Common myeloid progenitor, CD34-positive (primary cell): ENCODE measurements around the gene ATP8B3.

Experiments
- CTCF ChIA-PET: fragments of 350-600 bp; sonication (Branson Sonifier 250); formaldehyde crosslinking; loops from one replicate; lab custom pipeline; 2021; ENCODE audit warnings: antibody characterized with exemption; lab: Charles Lee
- POLR2A ChIA-PET: fragments of 350-600 bp; sonication (Branson Sonifier 250); formaldehyde crosslinking; loops from one replicate; lab custom pipeline; 2021; ENCODE audit warnings: antibody characterized with exemption; lab: Charles Lee
- DNase-seq, 3 donors: peaks; one replicate each; pipeline versions ENCODE4 v3.0.0 to v3.0.0-alpha.2; 2013
- H3K27ac ChIP-seq, 2 experiments: 1 replicate in 1 of 2; 2 replicates in 1 of 2; pipeline ENCODE4 v1.7.0; 2013; ENCODE audit warnings: inconsistent platforms in 2 of 2, low read length in 2 of 2, mild to moderate bottlenecking in 2 of 2, low read depth in 1 of 2, moderate library complexity in 1 of 2; ENCODE audit not compliant: severe bottlenecking in 2 of 2, insufficient read depth in 1 of 2, poor library complexity in 1 of 2
- H3K27me3 ChIP-seq, 5 experiments: replicated peaks in 2 of 5; 1 replicate in 3 of 5; 2 replicates in 2 of 5; pipeline versions ENCODE4 v1.6.1 to v1.7.0; 2013; ENCODE audit warnings: low read length in 4 of 5, mild to moderate bottlenecking in 2 of 5, moderate library complexity in 2 of 5, inconsistent platforms in 1 of 5; ENCODE audit not compliant: insufficient read depth in 5 of 5, control insufficient read depth in 4 of 5
- H3K36me3 ChIP-seq, 4 experiments: 1 replicate in 2 of 4; 2 replicates in 2 of 4; pipeline versions ENCODE4 v1.6.1 to v1.7.0; 2013; ENCODE audit warnings: low read length in 3 of 4, control low read depth in 1 of 4, mild to moderate bottlenecking in 1 of 4; ENCODE audit not compliant: control insufficient read depth in 4 of 4, insufficient read depth in 4 of 4
- H3K4me1 ChIP-seq, 4 experiments: 1 replicate in 3 of 4; 2 replicates in 1 of 4; pipeline versions ENCODE4 v1.6.1 to v1.7.1; 2013; ENCODE audit warnings: low read length in 3 of 4, mild to moderate bottlenecking in 3 of 4, control low read depth in 1 of 4, inconsistent platforms in 1 of 4, moderate library complexity in 1 of 4; ENCODE audit not compliant: control insufficient read depth in 4 of 4, insufficient read depth in 4 of 4; ENCODE audit errors: control extremely low read depth in 1 of 4
- H3K4me3 ChIP-seq, 7 experiments: 1 replicate in 4 of 7; 2 replicates in 3 of 7; pipeline versions ENCODE4 v1.5.1 to v1.7.0; 2013; ENCODE audit warnings: mild to moderate bottlenecking in 7 of 7, low read length in 6 of 7, moderate library complexity in 6 of 7, inconsistent platforms in 2 of 7, low read depth in 2 of 7, control low read depth in 1 of 7; ENCODE audit not compliant: insufficient read depth in 4 of 7, control insufficient read depth in 1 of 7; ENCODE audit errors: extremely low read depth in 1 of 7
- H3K9me3 ChIP-seq, 5 experiments: 1 replicate in 4 of 5; 2 replicates in 1 of 5; pipeline versions ENCODE4 v1.6.1 to v1.7.1; 2013; ENCODE audit warnings: low read length in 4 of 5, mild to moderate bottlenecking in 2 of 5, inconsistent platforms in 1 of 5, low read depth in 1 of 5, moderate library complexity in 1 of 5; ENCODE audit not compliant: control insufficient read depth in 4 of 5, insufficient read depth in 2 of 5; ENCODE audit errors: control extremely low read depth in 1 of 5
- WGBS: methylation state at CpG from one replicate; pipeline ENCODE4 v1.1.5; 2013; ENCODE audit not compliant: insufficient coverage; 5-methylcytosine and 5-hydroxymethylcytosine counted together

The ATP8B3 gene

DNA sequence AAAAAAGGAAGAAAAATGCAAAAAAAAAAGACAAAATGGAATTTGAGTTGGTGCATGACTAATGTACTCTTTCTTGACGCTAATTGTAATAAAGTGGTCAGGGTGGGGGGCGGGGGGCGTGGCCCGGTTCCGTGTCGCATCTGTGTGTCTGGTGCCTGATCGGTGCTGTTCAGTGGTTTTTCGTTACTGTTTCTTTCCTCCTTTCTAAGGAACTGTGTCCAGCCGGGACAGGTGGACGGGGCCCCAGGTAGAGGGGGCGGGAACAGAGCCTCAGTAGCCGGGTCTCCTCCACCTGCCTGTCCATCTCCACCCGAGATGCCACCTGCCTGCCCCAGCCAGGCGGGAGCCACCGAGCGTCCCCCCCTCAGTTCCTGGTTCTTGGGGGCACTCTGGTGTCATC lies 32.5 kb downstream of the ATP8B3 start:
- POLR2A ChIA-PET, result no interaction called here
- Histone ChIP-seq H3K27ac (no peak overlapping the region), H3K4me1 (peaks cover 0 to 7% (median 2%) of the 10 kb centered on the region in 4 experiments), H3K27me3 (peaks cover 4 to 95% (median 28%) of the 10 kb centered on the region in 5 experiments), H3K36me3 (no peaks in the 10 kb centered on the region), H3K9me3 (peaks cover 0 to 24% (median 20%) of the 10 kb centered on the region in 5 experiments), H3K4me3 (no peak overlapping the region)
- CTCF ChIA-PET, result interaction anchor here (0.8 kb wide), 1 partner anchor 14 kb away, joined by 5 read pairs; no protein-coding TSS in a partner anchor
- DNase-seq, result no peak
- 21% methylated on average over 16 of the region's 16 CpGs for WGBS

DNA sequence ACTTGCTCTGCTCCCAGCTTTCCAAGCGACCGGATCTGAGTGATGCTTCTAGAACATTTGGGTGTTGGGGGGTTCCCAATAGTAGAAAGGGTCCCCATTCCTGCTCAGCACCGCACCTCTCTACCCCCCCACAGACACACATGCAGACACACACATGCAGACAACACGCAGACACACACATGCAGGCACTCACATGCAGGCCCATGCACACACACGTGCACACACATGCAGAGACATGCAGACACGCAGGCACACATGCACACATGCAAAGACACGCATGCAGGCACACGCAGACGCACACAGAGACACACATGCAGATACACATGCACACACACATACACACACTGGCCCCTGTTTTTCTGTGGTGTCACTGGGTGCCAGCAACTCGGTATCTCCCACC lies 34.9 kb downstream of the ATP8B3 start:
- Histone ChIP-seq H3K27me3 (peaks cover 4 to 96% (median 32%) of the 10 kb centered on the region in 5 experiments), H3K4me1 (no peaks in the 10 kb centered on the region), H3K27ac (no peak overlapping the region), H3K9me3 (peaks cover 0 to 17% (median 16%) of the 10 kb centered on the region in 5 experiments), H3K36me3 (no peaks in the 10 kb centered on the region), H3K4me3 (no peak overlapping the region)
- 61% methylated on average over 10 of the region's 10 CpGs for WGBS
- DNase-seq, result no peak
- ChIA-PET CTCF (interaction anchor here (2.0 kb wide), 1 partner anchor 15 kb away, joined by 5 read pairs; no protein-coding TSS in a partner anchor), POLR2A (no interaction called here)

DNA sequence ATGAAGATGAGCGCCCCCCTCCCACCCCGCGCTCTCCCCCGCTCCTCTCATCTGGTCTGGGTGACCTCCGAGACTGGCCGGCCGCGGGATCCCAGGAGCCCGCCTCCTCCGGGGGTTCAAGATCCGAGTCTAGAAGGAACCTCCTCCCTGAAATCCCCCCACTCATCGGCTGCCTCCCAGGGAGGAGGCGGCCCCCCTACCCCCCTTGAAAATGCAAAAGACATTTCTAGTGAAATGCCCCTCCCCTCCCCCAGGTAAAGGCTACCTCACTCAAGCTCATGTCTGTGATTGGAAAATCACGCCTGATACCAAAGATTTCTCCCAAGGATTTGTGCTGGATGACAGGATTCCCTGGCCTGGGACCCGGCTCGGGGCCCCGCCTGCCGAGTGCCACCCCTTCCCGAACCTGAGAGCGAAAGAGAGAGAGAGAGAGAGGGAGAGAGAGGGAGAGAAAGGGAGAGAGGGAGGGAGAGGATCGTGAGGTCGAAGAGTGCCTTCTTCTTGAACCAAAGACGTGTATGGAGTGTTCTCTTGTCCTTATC lies 35.4 kb downstream of the ATP8B3 start:
- H3K36me3 ChIP-seq, result no peaks in the 10 kb centered on the region
- H3K9me3 ChIP-seq, result peaks cover 0 to 13% (median 12%) of the 10 kb centered on the region in 5 experiments
- no peak for DNase-seq
- ChIA-PET CTCF (interaction anchor here (2.0 kb wide), 1 partner anchor 16 kb away, joined by 5 read pairs; no protein-coding TSS in a partner anchor), POLR2A (no interaction called here)
- no peak overlapping the region for H3K27ac ChIP-seq
- H3K27me3 ChIP-seq, result peaks cover 1 to 95% (median 32%) of the 10 kb centered on the region in 5 experiments
- H3K4me1 ChIP-seq, result no peaks in the 10 kb centered on the region
- H3K4me3 ChIP-seq, result no peak overlapping the region
- WGBS, result under 1% methylated on average over 14 of the region's 23 CpGs

DNA sequence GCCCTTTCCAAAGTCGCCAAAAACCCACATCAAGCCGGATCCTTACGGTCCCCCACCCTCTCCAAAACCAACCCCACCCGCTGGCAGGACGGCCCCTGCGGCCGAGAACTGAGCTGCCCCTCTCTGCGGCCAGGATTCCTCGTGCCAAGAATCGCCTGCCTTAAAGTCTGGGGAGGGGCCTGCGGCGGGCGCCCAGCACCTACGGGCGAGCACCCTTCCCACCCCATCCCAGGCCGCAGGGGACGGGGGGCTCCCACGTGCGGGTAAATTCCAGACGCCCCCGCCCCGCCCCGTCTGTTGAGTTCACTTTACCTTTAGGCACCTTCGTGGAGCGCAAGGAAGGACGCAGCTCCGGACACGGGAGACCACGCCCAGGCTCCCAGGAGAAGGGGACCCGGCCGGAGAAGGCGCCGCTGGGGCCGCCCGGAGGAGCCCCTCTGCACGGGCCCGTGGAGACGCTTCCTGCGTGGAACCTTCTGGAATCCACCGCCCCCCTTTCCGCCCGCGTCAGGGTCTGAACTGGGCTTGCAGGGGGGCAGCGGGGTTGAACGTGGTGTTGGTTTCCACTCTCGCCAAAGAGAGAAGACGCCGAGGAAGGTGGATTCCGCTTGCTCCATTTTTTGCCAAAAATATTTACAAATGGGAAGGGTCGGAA lies 36.0 kb downstream of the ATP8B3 start:
- 5% methylated on average over 39 of the region's 50 CpGs for WGBS
- H3K4me1 ChIP-seq, result no peaks in the 10 kb centered on the region
- H3K27me3 ChIP-seq, result peaks cover 0 to 97% (median 32%) of the 10 kb centered on the region in 5 experiments
- ChIA-PET POLR2A (no interaction called here), CTCF (no interaction called here)
- H3K36me3 ChIP-seq, result no peaks in the 10 kb centered on the region
- H3K4me3 ChIP-seq, result no peak overlapping the region
- DNase-seq, result no peak
- peaks cover 0 to 17% (median 14%) of the 10 kb centered on the region in 5 experiments for H3K9me3 ChIP-seq
- H3K27ac ChIP-seq, result no peak overlapping the region

DNA sequence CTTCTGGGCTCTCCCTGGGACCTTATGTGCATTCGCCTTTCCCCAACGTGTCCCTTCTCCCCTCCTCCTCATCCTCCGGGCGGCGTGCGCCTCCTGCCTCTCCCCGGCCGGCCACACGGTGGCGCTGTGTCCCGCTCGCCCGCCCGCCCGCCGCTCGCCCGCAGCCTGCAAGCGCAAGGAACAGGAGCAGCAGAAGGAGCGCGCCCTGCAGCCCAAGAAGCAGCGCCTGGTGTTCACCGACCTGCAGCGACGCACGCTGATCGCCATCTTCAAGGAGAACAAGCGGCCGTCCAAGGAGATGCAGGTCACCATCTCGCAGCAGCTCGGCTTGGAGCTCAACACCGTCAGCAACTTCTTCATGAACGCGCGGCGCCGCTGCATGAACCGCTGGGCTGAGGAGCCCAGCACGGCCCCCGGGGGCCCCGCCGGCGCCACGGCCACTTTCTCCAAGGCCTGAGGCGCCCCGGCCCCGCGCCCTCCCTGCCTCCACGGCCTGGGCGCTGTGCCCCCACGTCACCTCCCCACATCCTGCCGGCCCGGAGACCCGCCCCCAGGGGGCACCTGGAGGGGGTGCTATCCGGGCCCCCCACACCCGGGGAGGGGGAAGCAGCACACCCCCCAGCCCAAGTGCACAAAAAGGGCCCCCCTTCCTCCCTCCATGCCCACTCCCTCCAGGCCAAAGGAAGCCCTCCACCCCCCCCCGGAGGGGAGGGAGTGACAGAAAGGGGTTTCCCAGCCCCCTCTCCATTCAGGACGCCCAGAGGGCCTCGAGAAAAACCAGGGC lies 36.9 kb downstream of the ATP8B3 start:
- ChIA-PET CTCF (no interaction called here), POLR2A (no interaction called here)
- H3K27me3 ChIP-seq, result peaks cover 0 to 97% (median 39%) of the 10 kb centered on the region in 5 experiments
- DNase-seq, result no peak
- no peak overlapping the region for H3K27ac ChIP-seq
- no peaks in the 10 kb centered on the region for H3K36me3 ChIP-seq
- peaks cover 2 to 26% (median 23%) of the 10 kb centered on the region in 5 experiments for H3K9me3 ChIP-seq
- no peak overlapping the region for H3K4me3 ChIP-seq
- H3K4me1 ChIP-seq, result no peaks in the 10 kb centered on the region
- WGBS, result 13% methylated on average over 44 of the region's 59 CpGs

DNA sequence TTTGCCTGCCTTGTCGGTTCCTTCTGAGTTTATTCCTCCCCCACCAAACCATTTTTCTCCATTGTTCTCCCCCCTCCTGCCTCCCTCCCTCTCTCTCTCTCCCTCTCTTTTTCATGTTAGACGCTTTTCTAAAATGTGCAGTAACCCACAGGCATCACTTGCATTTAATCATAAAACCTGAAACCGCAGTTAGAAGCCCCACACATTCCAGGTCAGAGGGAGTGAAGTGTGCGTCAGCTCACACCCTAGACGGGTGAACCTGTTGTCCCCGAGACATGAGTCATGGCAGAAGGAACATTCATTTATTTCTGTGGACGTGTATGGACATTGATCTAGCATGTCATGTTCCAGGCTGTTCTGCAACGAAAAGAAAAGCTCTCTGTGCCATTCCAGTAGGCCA lies 38.9 kb downstream of the ATP8B3 start:
- Histone ChIP-seq H3K4me3 (no peak overlapping the region), H3K4me1 (no peaks in the 10 kb centered on the region), H3K27me3 (peaks cover 0 to 97% (median 43%) of the 10 kb centered on the region in 5 experiments), H3K27ac (no peak overlapping the region), H3K9me3 (peaks cover 2 to 26% (median 24%) of the 10 kb centered on the region in 5 experiments), H3K36me3 (no peaks in the 10 kb centered on the region)
- no peak for DNase-seq
- POLR2A ChIA-PET, result no interaction called here
- WGBS, result 69% methylated on average over 7 of the region's 8 CpGs
- CTCF ChIA-PET, result interaction anchor here (1.2 to 1.9 kb wide), 4 partner anchors 9 to 53 kb away, joined by 3 to 9 read pairs (median 6); no protein-coding TSS in a partner anchor
